ENCODE data around the gene NLGN4Y.

DNA sequence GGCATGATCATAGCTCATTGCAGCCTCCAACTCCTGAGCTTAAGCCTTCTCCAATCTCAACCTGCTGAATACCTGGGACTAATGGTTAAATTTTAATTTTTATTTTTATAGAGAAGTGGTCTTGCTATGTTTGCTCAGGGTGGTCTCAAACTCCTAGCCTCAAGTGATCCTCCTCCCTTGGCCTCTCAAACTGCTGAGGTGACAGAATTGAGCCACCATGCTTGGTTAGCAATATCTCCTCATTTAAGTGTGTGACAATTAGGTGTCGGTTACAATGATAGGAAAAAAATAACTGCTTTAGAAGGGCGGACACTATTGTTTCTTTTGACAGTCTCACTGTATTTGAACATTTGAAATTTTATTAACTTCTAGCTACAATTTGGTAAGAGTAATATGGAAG is 300.3 kb downstream of the NLGN4Y start:
- no peak for TF ChIP-seq ZNF121 (CRISPR knock-in tag; IDR thresholded peaks at IDR 0.05)
- TF ChIP-seq CREB1 (CRISPR knock-in tag; IDR thresholded peaks at IDR 0.05) = no peak
- no peak for TF ChIP-seq ZNF219 (CRISPR knock-in tag; IDR thresholded peaks at IDR 0.05; ENCODE audit: borderline replicate concordance)
- TF ChIP-seq E2F5 (CRISPR knock-in tag; IDR thresholded peaks at IDR 0.05) = no peak
- TF ChIP-seq TCF7 (CRISPR knock-in tag; IDR thresholded peaks at IDR 0.05; ENCODE audit: low read depth) = no peak
- no peak for TF ChIP-seq IRF2 (CRISPR knock-in tag; IDR thresholded peaks at IDR 0.05; ENCODE audit: borderline replicate concordance, low read depth)
- no peak for TF ChIP-seq CTCF (IDR thresholded peaks at IDR 0.05)
